ENCODE results near the gene PCDHGA1.

Gene PCDHGA1

GRCh38 chr5:141439411-141440141, 109.3 kb downstream of the PCDHGA1 start:
- no peak overlapping the region for H3K27ac ChIP-seq
- H3K4me1 ChIP-seq: peaks cover 0 to 16% (median 0%) of the 10 kb centered on the region in 10 experiments; a peak in 7 of 20 replicates
- H3K27me3 ChIP-seq: no peaks in the 10 kb centered on the region
- peaks cover 0 to 31% (median 19%) of the 10 kb centered on the region in 11 experiments; a peak in 16 of 22 replicates for H3K36me3 ChIP-seq
- no peak overlapping the region for H3K4me3 ChIP-seq
- H4K20me1 ChIP-seq: no peaks in the 10 kb centered on the region
- H3K9me3 ChIP-seq (replicated peaks in 1 of 11): peaks cover 38 to 73% (median 60%) of the 10 kb centered on the region in 11 experiments
- no peak overlapping the region for H3K9ac ChIP-seq
- no peak overlapping the region for H3K4me2 ChIP-seq
- TF ChIP-seq Cebpa-rat (IDR thresholded peaks at IDR 0.05): no peak

- Histone ChIP-seq H3K9ac (no peak overlapping the region), H3K9me3 (replicated peaks in 1 of 11) (peaks cover 35 to 65% (median 53%) of the 10 kb centered on the region in 11 experiments), H3K27ac (no peak overlapping the region), H3K27me3 (no peaks in the 10 kb centered on the region), H3K36me3 (peaks cover 0 to 31% (median 19%) of the 10 kb centered on the region in 11 experiments; a peak in 16 of 22 replicates), H3K4me1 (peaks cover 0 to 16% (median 0%) of the 10 kb centered on the region in 10 experiments; a peak in 7 of 20 replicates), H3K4me2 (no peak overlapping the region), H3K4me3 (no peak overlapping the region), H4K20me1 (no peaks in the 10 kb centered on the region)
- TF ChIP-seq Cebpa-rat (IDR thresholded peaks at IDR 0.05): no peak
Observed at GRCh38 chr5:141440341-141440740, 110.0 kb downstream of the PCDHGA1 start.

DNA sequence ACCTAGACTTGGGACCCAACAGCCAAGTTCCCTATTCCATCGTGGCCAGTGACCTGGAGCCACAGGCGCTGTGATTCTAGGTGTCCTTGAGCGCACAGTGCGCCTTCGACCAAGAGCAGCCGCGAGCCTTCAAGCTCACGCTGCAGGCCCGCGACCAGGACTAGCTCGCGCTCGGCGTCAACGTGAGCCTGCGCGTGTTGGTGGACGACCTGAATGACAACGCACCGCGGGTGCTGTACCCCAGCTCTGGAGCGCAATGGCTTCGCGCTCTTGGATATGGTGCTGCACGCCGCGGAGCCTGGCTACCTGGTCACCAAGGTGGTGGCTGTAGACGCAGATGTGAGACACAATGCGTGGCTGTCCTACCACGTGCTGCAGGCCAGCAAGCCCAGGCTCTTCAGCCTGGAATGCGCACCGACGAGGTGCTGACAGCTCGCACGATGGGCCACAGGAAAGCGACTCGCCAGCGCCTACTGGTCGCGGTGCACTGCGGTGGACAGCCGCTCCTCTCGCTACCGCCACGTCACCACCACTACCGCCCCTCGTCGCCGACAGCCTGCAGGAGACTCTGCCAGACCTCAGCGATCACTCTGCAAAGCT, 111.4 kb downstream of the PCDHGA1 start:
- no peak for TF ChIP-seq Cebpa-rat (IDR thresholded peaks at IDR 0.05)
- Histone ChIP-seq H3K9ac (no peak overlapping the region), H3K36me3 (peaks cover 0 to 31% (median 19%) of the 10 kb centered on the region in 11 experiments; a peak in 16 of 22 replicates), H3K4me1 (peaks cover 0 to 16% (median 0%) of the 10 kb centered on the region in 10 experiments; a peak in 7 of 20 replicates), H4K20me1 (no peaks in the 10 kb centered on the region), H3K9me3 (replicated peaks in 1 of 11) (peaks cover 34 to 52% (median 42%) of the 10 kb centered on the region in 11 experiments), H3K27ac (no peak overlapping the region), H3K4me2 (no peak overlapping the region; a peak in 1 of 22 replicates), H3K4me3 (0 out of 20 replicates have a peak overlapping the region, but pooled peaks of 1 of the 10 experiments have one; percentile 11), H3K27me3 (no peaks in the 10 kb centered on the region)

GRCh38 chr5:141465351-141465750, 135.0 kb downstream of the PCDHGA1 start:
- Histone ChIP-seq H3K36me3 (peaks cover 0 to 9% (median 0%) of the 10 kb centered on the region in 11 experiments; a peak in 1 of 22 replicates), H4K20me1 (no peaks in the 10 kb centered on the region), H3K9me3 (replicated peaks in 1 of 11) (peaks cover 0 to 8% (median 0%) of the 10 kb centered on the region in 11 experiments; a peak in 3 of 22 replicates), H3K27ac (no peak overlapping the region), H3K27me3 (no peaks in the 10 kb centered on the region), H3K4me3 (no peak overlapping the region), H3K9ac (no peak overlapping the region), H3K4me1 (peaks cover 0 to 30% (median 0%) of the 10 kb centered on the region in 10 experiments; a peak in 5 of 20 replicates), H3K4me2 (peak overlapping the region in 2 of 11 experiments; percentile 32 to 34; a peak in 3 of 22 replicates)
- TF ChIP-seq Cebpa-rat (IDR thresholded peaks at IDR 0.05): no peak

GRCh38 chr5:141475625-141476131, 145.4 kb downstream of the PCDHGA1 start, which contains the start of gene PCDHGC3:
TSS of gene PCDHGC3 (plus strand) at chr5:141475966. CDS start at chr5:141476117, 151 bp downstream.
- Histone ChIP-seq H4K20me1 (peaks cover 0 to 41% (median 39%) of the 10 kb centered on the region in 11 experiments; a peak in 18 of 22 replicates), H3K9me3 (replicated peaks in 1 of 11) (no peaks in the 10 kb centered on the region), H3K27ac (peak within 1 kb of the TSS in 10 of 11 experiments; percentile 52 to 85 (median 79); a peak in 21 of 22 replicates), H3K36me3 (peaks cover 0 to 39% (median 20%) of the 10 kb centered on the region in 11 experiments; a peak in 13 of 22 replicates), H3K27me3 (peaks cover 0 to 25% (median 11%) of the 10 kb centered on the region in 11 experiments; a peak in 8 of 22 replicates), H3K4me2 (peak within 1 kb of the TSS; percentile 89 to 99 (median 97)), H3K4me1 (peaks cover 36 to 54% (median 44%) of the 10 kb centered on the region in 10 experiments), H3K4me3 (peak within 1 kb of the TSS; percentile 67 to 87 (median 78)), H3K9ac (peak within 1 kb of the TSS; percentile 73 to 90 (median 84))
- TF ChIP-seq Cebpa-rat (IDR thresholded peaks at IDR 0.05): no peak

GRCh38 chr5:141476132-141476911, 146.0 kb downstream of the PCDHGA1 start:
- Histone ChIP-seq H3K27ac (peak overlapping the region in 10 of 11 experiments; percentile 52 to 85 (median 79); a peak in 21 of 22 replicates), H3K4me2 (peak overlapping the region; percentile 89 to 99 (median 97)), H3K9ac (peak overlapping the region; percentile 73 to 90 (median 84)), H3K9me3 (replicated peaks in 1 of 11) (no peaks in the 10 kb centered on the region), H4K20me1 (peaks cover 0 to 48% (median 45%) of the 10 kb centered on the region in 11 experiments; a peak in 18 of 22 replicates), H3K4me1 (peaks cover 42 to 60% (median 51%) of the 10 kb centered on the region in 10 experiments), H3K27me3 (peaks cover 0 to 25% (median 11%) of the 10 kb centered on the region in 11 experiments; a peak in 8 of 22 replicates), H3K36me3 (peaks cover 0 to 45% (median 24%) of the 10 kb centered on the region in 11 experiments; a peak in 13 of 22 replicates), H3K4me3 (peak overlapping the region; percentile 67 to 87 (median 78))
- no peak for TF ChIP-seq Cebpa-rat (IDR thresholded peaks at IDR 0.05)

DNA sequence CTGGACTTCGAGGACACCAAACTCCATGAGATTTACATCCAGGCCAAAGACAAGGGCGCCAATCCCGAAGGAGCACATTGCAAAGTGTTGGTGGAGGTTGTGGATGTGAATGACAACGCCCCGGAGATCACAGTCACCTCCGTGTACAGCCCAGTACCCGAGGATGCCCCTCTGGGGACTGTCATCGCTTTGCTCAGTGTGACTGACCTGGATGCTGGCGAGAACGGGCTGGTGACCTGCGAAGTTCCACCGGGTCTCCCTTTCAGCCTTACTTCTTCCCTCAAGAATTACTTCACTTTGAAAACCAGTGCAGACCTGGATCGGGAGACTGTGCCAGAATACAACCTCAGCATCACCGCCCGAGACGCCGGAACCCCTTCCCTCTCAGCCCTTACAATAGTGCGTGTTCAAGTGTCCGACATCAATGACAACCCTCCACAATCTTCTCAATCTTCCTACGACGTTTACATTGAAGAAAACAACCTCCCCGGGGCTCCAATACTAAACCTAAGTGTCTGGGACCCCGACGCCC, 146.8 kb downstream of the PCDHGA1 start:
- Histone ChIP-seq H3K27me3 (peaks cover 0 to 25% (median 11%) of the 10 kb centered on the region in 11 experiments; a peak in 8 of 22 replicates), H3K4me3 (peak overlapping the region; percentile 67 to 87 (median 78)), H3K36me3 (peaks cover 0 to 53% (median 26%) of the 10 kb centered on the region in 11 experiments; a peak in 13 of 22 replicates), H3K4me1 (peaks cover 50 to 68% (median 56%) of the 10 kb centered on the region in 10 experiments), H3K4me2 (peak overlapping the region; percentile 89 to 99 (median 97)), H4K20me1 (peaks cover 0 to 55% (median 48%) of the 10 kb centered on the region in 11 experiments; a peak in 18 of 22 replicates), H3K9ac (peak overlapping the region; percentile 73 to 90 (median 84); a peak in 21 of 22 replicates), H3K27ac (peak overlapping the region in 8 of 11 experiments; percentile 74 to 85 (median 81); a peak in 16 of 22 replicates), H3K9me3 (replicated peaks in 1 of 11) (no peaks in the 10 kb centered on the region)
- TF ChIP-seq Cebpa-rat (IDR thresholded peaks at IDR 0.05): no peak
